ENCODE data around the gene GRPEL1.

The GRPEL1 gene

GRCh38 chr4:7021355-7021754 lies 46.5 kb downstream of the GRPEL1 start:
- DNase-seq = no peak

- DNase-seq = no peak
These were observed 47.0 kb downstream of the GRPEL1 start for GRCh38 chr4:7020856-7021255.

- no peak for DNase-seq
These were observed 47.6 kb downstream of the GRPEL1 start for GRCh38 chr4:7020290-7020689.

GRCh38 chr4:7019367-7019766 lies 48.5 kb downstream of the GRPEL1 start:
- no peak for DNase-seq

GRCh38 chr4:7018281-7018680 lies 49.6 kb downstream of the GRPEL1 start:
- DNase-seq = no peak

GRCh38 chr4:7017446-7018048 lies 50.3 kb downstream of the GRPEL1 start:
- no peak for DNase-seq

GRCh38 chr4:7016512-7016911 lies 51.4 kb downstream of the GRPEL1 start:
- DNase-seq = no peak

GRCh38 chr4:7016086-7016485 lies 51.8 kb downstream of the GRPEL1 start:
- no peak for DNase-seq

GRCh38 chr4:7015383-7016035 lies 52.4 kb downstream of the GRPEL1 start:
- no peak for DNase-seq

GRCh38 chr4:7014815-7015214 lies 53.0 kb downstream of the GRPEL1 start:
- no peak for DNase-seq

GRCh38 chr4:7013175-7013574 lies 54.7 kb downstream of the GRPEL1 start:
- no peak for DNase-seq

- no peak for DNase-seq
These were observed 58.3 kb downstream of the GRPEL1 start for GRCh38 chr4:7009564-7009963.

Measured in activated CD8-positive, alpha-beta memory T cell treated with anti-CD3 and anti-CD28 coated beads, Interleukin-2, amount 50 U/mL, for 48 hours (primary cell).